HCT116 (cell line): Measurements from ENCODE around the gene SLC19A1. TPM values are rescaled to one million over a fixed set of nuclear protein-coding genes. Genes with fewer than 3 reads are reported as not detected.

Experiments
- ATAC-seq: fragments of 200-7000 bp; cut with Tn5 transposase; 2 replicates; pipeline ENCODE4 v1.9.1; 2020; ENCODE audit warnings: mild to moderate bottlenecking, moderate library complexity
- BruUV-seq: library from RNA; stranded (reverse); fragments of 400-500 nt; replicated peaks from 2 replicates; lab custom pipeline; 2021; lab: Mats Ljungman, UMichigan
- CTCF ChIA-PET: fragments of 300-600 bp; sonication (Branson Sonifier 250); formaldehyde crosslinking; loops from one replicate; lab custom pipeline; 2021; ENCODE audit warnings: antibody characterized with exemption; lab: Charles Lee
- POLR2A ChIA-PET: fragments of 300-600, 350-600 bp; sonication (Branson Sonifier 250); formaldehyde crosslinking; loops from one replicate; lab custom pipeline; 2021; ENCODE audit warnings: antibody characterized with exemption; lab: Charles Lee
- RAD21 ChIA-PET, 2 experiments: fragments of 300-600 bp; sonication (Branson Sonifier 250); formaldehyde crosslinking; loops; one replicate each; lab custom pipeline; 2023; ENCODE audit warnings: low total read pairs in 2 of 2; ENCODE audit not compliant: uncharacterized antibody in 2 of 2, unreplicated experiment in 2 of 2, low non-redundant PET in 1 of 2; lab: Charles Lee
- DNase-seq: peaks from one replicate; pipeline ENCODE4 v3.0.0-alpha.2; 2010; ENCODE audit warnings: low read depth, low spot score
- H2AFZ ChIP-seq: fragments of 200-600 bp; shearing (Covaris generic), sonication (generic); 2 replicates; pipeline ENCODE4 v1.6.1; 2017; ENCODE audit warnings: low read depth, mixed run types, mixed read lengths, antibody characterized with exemption, low read length; ENCODE audit not compliant: poor library complexity, severe bottlenecking
- H3K27ac ChIP-seq: 2 replicates; pipeline ENCODE4 v1.5.1; 2012; ENCODE audit warnings: low read depth, low read length
- H3K27me3 ChIP-seq: fragments of 200-600 bp; sonication (generic); 2 replicates; pipeline ENCODE4 v1.6.1; 2016; ENCODE audit warnings: mixed run types, low read length, mixed read lengths; ENCODE audit not compliant: insufficient read depth
- H3K36me3 ChIP-seq, 2 experiments: fragments of 200-500 bp in 1 of 2; fragments of 200-600 bp in 1 of 2; sonication (Bioruptor generic) in 1 of 2; sonication (generic) in 1 of 2; 2 replicates each; pipeline versions ENCODE4 v1.5.1 to v1.6.1; 2014 to 2016; ENCODE audit warnings: low read length in 2 of 2, inconsistent platforms in 1 of 2, mixed read lengths in 1 of 2, mixed run types in 1 of 2; ENCODE audit not compliant: insufficient read depth in 2 of 2, control insufficient read depth in 1 of 2
- H3K4me1 ChIP-seq, 2 experiments: fragments of 200-600 bp in 1 of 2; sonication (generic) in 1 of 2; 2 replicates each; pipeline versions ENCODE4 v1.5.1 to v1.6.1; 2012 to 2017; ENCODE audit warnings: low read length in 2 of 2, inconsistent platforms in 1 of 2, mild to moderate bottlenecking in 1 of 2, mixed read lengths in 1 of 2, mixed run types in 1 of 2, moderate library complexity in 1 of 2; ENCODE audit not compliant: insufficient read depth in 2 of 2, control insufficient read depth in 1 of 2
- H3K4me2 ChIP-seq: fragments of 200-600 bp; sonication (generic); 2 replicates; pipeline ENCODE4 v1.6.1; 2017; ENCODE audit warnings: mixed run types, low read length, mixed read lengths
- H3K4me3 ChIP-seq, 2 experiments: fragments of 200-600 bp in 1 of 2; sonication (generic) in 1 of 2; replicated peaks in 1 of 2; 2 replicates each; pipeline ENCODE4 v1.5.1; 2011 to 2016; ENCODE audit warnings: low read length in 2 of 2, control low read depth in 1 of 2, low read depth in 1 of 2, mild to moderate bottlenecking in 1 of 2, mixed read lengths in 1 of 2, mixed run types in 1 of 2
- H3K79me2 ChIP-seq: fragments of 200-600 bp; sonication (generic); 2 replicates; pipeline ENCODE4 v1.6.1; 2017; ENCODE audit warnings: mild to moderate bottlenecking, mixed run types, low read length, moderate library complexity, mixed read lengths; ENCODE audit not compliant: insufficient read depth
- H3K9ac ChIP-seq: fragments of 200-600 bp; sonication (generic); 2 replicates; pipeline ENCODE4 v1.6.1; 2016; ENCODE audit warnings: low read length, mixed read lengths
- H3K9me2 ChIP-seq: fragments of 200-600 bp; sonication (generic), shearing (Covaris generic); 2 replicates; pipeline ENCODE4 v1.6.1; 2017; ENCODE audit warnings: mixed run types, mild to moderate bottlenecking, moderate library complexity; ENCODE audit not compliant: insufficient read depth
- H3K9me3 ChIP-seq, 2 experiments: fragments of 200-500 bp in 1 of 2; fragments of 200-600 bp in 1 of 2; sonication (Bioruptor generic) in 1 of 2; sonication (generic) in 1 of 2; 2 replicates each; pipeline ENCODE4 v1.6.1; 2014 to 2017; ENCODE audit warnings: low read length in 2 of 2, mixed read lengths in 2 of 2, inconsistent platforms in 1 of 2, low read depth in 1 of 2, mild to moderate bottlenecking in 1 of 2, mixed run types in 1 of 2, moderate library complexity in 1 of 2; ENCODE audit not compliant: control insufficient read depth in 1 of 2, insufficient read depth in 1 of 2
- H4K20me1 ChIP-seq: fragments of 200-600 bp; sonication (generic), shearing (Covaris generic); 2 replicates; pipeline ENCODE4 v1.6.1; 2017; ENCODE audit warnings: mixed run types, mild to moderate bottlenecking, moderate library complexity; ENCODE audit not compliant: insufficient read depth
- ATF3 ChIP-seq: IDR thresholded peaks from 2 replicates; pipeline ENCODE4 v1.6.1; 2012
- CBX3 ChIP-seq: IDR thresholded peaks from 2 replicates; pipeline ENCODE4 v1.6.1; 2012; ENCODE audit warnings: low read depth
- CEBPB ChIP-seq: IDR thresholded peaks from 2 replicates; pipeline ENCODE4 v1.6.1; 2012; ENCODE audit warnings: low read depth
- EGR1 ChIP-seq: IDR thresholded peaks from 2 replicates; pipeline ENCODE4 v1.6.1; 2012; ENCODE audit warnings: low read depth
- EZH2phosphoT487 ChIP-seq: fragments of 200-600 bp; IDR thresholded peaks from 2 replicates; pipeline ENCODE4 v1.6.1; 2018; ENCODE audit warnings: antibody characterized with exemption, borderline replicate concordance
- FOSL1 ChIP-seq: IDR thresholded peaks from 2 replicates; pipeline ENCODE4 v1.6.1; 2012; ENCODE audit warnings: low read depth
- JUND ChIP-seq: IDR thresholded peaks from 2 replicates; pipeline ENCODE4 v1.6.1; 2012
- MAX ChIP-seq: IDR thresholded peaks from 2 replicates; pipeline ENCODE4 v1.6.1; 2012
- POLR2A ChIP-seq: IDR thresholded peaks from 2 replicates; pipeline ENCODE4 v1.7.0; 2011; ENCODE audit warnings: borderline replicate concordance; ENCODE audit not compliant: insufficient read depth, insufficient read length; ENCODE audit errors: extremely low read depth
- SIN3A ChIP-seq: IDR thresholded peaks from 2 replicates; pipeline ENCODE4 v1.6.1; 2012; ENCODE audit warnings: low read depth
- SP1 ChIP-seq: IDR thresholded peaks from 2 replicates; pipeline ENCODE4 v1.6.1; 2012; ENCODE audit warnings: low read depth
- TCF7L2 ChIP-seq: IDR thresholded peaks from 2 replicates; pipeline ENCODE4 v1.7.0; 2011; ENCODE audit warnings: borderline replicate concordance, inconsistent platforms; ENCODE audit not compliant: insufficient read depth, insufficient read length; ENCODE audit errors: extremely low read depth
- YY1 ChIP-seq: IDR thresholded peaks from 2 replicates; pipeline ENCODE4 v1.6.1; 2011; ENCODE audit warnings: low read length, low read depth, moderate library complexity, mild to moderate bottlenecking; ENCODE audit not compliant: insufficient replicate concordance; ENCODE audit errors: extremely low read depth
- ZBTB33 ChIP-seq: IDR thresholded peaks from 2 replicates; pipeline ENCODE4 v1.6.1; 2011; ENCODE audit warnings: mild to moderate bottlenecking, low read length, moderate library complexity; ENCODE audit not compliant: insufficient replicate concordance; ENCODE audit errors: extremely low read depth
- ZFX ChIP-seq: fragments of 450-650 bp; IDR thresholded peaks from 2 replicates; pipeline ENCODE4 v1.6.1; 2017
- ZNF274 ChIP-seq: fragments of 200-500 bp; sonication (Bioruptor generic); IDR thresholded peaks from 2 replicates; pipeline ENCODE4 v1.6.1; 2014; ENCODE audit warnings: mild to moderate bottlenecking, low read depth, low read length, inconsistent platforms
- intact Hi-C: fragments of 100-400 bp; cut with micrococcal nuclease; formaldehyde crosslinking; loops from 2 replicates; pipeline ENCODE4 v1.10.0; 2022
- total RNA-seq: library from RNA; stranded (reverse); gene quantifications from one replicate; pipeline ENCODE4 v1.2.1, GENCODE V29; 2021; ENCODE audit not compliant: unreplicated experiment

Gene SLC19A1
- total RNA-seq, 1 experiment from 2014 or later: 50.2 TPM

GRCh38 chr21:45588871-45589491 is 46.7 kb upstream of the SLC19A1 start:
- H3K27ac ChIP-seq: no peak overlapping the region
- no peak overlapping the region for H3K4me2 ChIP-seq
- no peaks in the 10 kb centered on the region for H4K20me1 ChIP-seq
- no peak for ATAC-seq
- intact Hi-C loops: no loop called here
- H3K9me3 ChIP-seq: peaks cover 0 to 15% of the 10 kb centered on the region in 2 experiments; a peak in 3 of 4 replicates
- TF ChIP-seq MAX (no peak), EZH2phosphoT487 (no peak), CEBPB (no peak), EGR1 (no peak), ZNF274 (no peak), ATF3 (no peak), SIN3A (no peak), TCF7L2 (no peak), CBX3 (no peak), SP1 (no peak), ZFX (no peak), POLR2A (no peak), ZBTB33 (no peak), JUND (no peak), FOSL1 (no peak), YY1 (no peak)
- DNase-seq: no peak
- RAD21 ChIA-PET: no interaction called here
- CTCF ChIA-PET: no interaction called here
- no peak overlapping the region for H3K4me3 ChIP-seq
- no peaks in the 10 kb centered on the region for H3K27me3 ChIP-seq
- H3K79me2 ChIP-seq: no peaks in the 10 kb centered on the region
- BruUV-seq: no TSS peak
- H3K9me2 ChIP-seq: no peaks in the 10 kb centered on the region
- H3K36me3 ChIP-seq: no peaks in the 10 kb centered on the region
- H3K4me1 ChIP-seq: peaks cover 0 to 17% of the 10 kb centered on the region in 2 experiments; a peak in 2 of 4 replicates
- POLR2A ChIA-PET: no interaction called here
- H3K9ac ChIP-seq: no peak overlapping the region
- H2AFZ ChIP-seq: no peak overlapping the region
